Upper lobe of left lung (tissue), 6 donors: ENCODE results near the gene DSC3. TPM values are rescaled to one million over a fixed set of nuclear protein-coding genes. Genes with fewer than 3 reads are reported as not detected.
A peak's percentile ranks its signal among the peaks of the same experiment; 100 is the strongest.
"Not testable (repeated sequence)": the region's sequence is repeated elsewhere in the genome, so short reads cannot be mapped to it uniquely, and the experiment has no call there.

ENCODE experiments used
- ATAC-seq, 2 donors: fragments of 200-7000 bp; cut with Tn5 transposase; one replicate each; pipeline ENCODE4 v1.9.1; 2022; ENCODE audit warnings: mild to moderate bottlenecking in 2 of 2, moderate library complexity in 2 of 2; ENCODE audit not compliant: low FRiP score in 2 of 2
- DNase-seq, 2 donors: peaks; one replicate each; pipeline ENCODE4 v3.0.0-alpha.2; 2019 to 2020
- H3K27ac ChIP-seq, 4 donors: fragments of 200-600 bp; sonication (generic); one replicate each; pipeline ENCODE4 v1.5.1; 2016 to 2019
- H3K27me3 ChIP-seq, 4 donors: fragments of 200-600 bp; sonication (generic); one replicate each; pipeline ENCODE4 v1.5.1; 2017 to 2019
- H3K36me3 ChIP-seq, 4 donors: fragments of 200-600 bp; sonication (generic); one replicate each; pipeline ENCODE4 v1.5.1; 2016 to 2019
- H3K4me1 ChIP-seq, 4 donors: fragments of 200-600 bp; sonication (generic); one replicate each; pipeline ENCODE4 v1.5.1; 2018 to 2019
- H3K4me3 ChIP-seq, 4 donors: fragments of 200-600 bp; sonication (generic); one replicate each; pipeline ENCODE4 v1.5.1; 2017 to 2019; ENCODE audit warnings: mild to moderate bottlenecking in 2 of 4, moderate library complexity in 1 of 4
- H3K9me3 ChIP-seq, 4 donors: fragments of 200-600 bp; sonication (generic); one replicate each; pipeline ENCODE4 v1.5.1; 2018 to 2019
- CTCF ChIP-seq, 6 experiments: fragments of 450-650 bp in 4 of 6; fragments of 200-600 bp in 2 of 6; sonication (generic) in 2 of 6; IDR thresholded peaks; one replicate each; pipeline ENCODE4 v1.5.1; 2016 to 2019; ENCODE audit warnings: antibody characterized with exemption in 6 of 6
- EP300 ChIP-seq, 4 donors: sonication (generic); formaldehyde crosslinking; IDR thresholded peaks; one replicate each; pipeline ENCODE4 v1.5.1; 2017; ENCODE audit warnings: antibody characterized with exemption in 4 of 4, control low read depth in 2 of 4
- POLR2A ChIP-seq, 4 donors: fragments of 450-650 bp; IDR thresholded peaks; one replicate each; pipeline ENCODE4 v1.5.1; 2016 to 2017; ENCODE audit warnings: antibody characterized with exemption in 4 of 4, mild to moderate bottlenecking in 2 of 4
- POLR2AphosphoS5 ChIP-seq, 2 donors: sonication (generic); formaldehyde crosslinking; IDR thresholded peaks; one replicate each; pipeline ENCODE4 v1.5.1; 2017; ENCODE audit warnings: antibody characterized with exemption in 2 of 2
- WGBS, 2 donors: methylation state at CpG; one replicate each; pipeline ENCODE4 v1.1.5; 2017 to 2018; 5-methylcytosine and 5-hydroxymethylcytosine counted together
- total RNA-seq, 6 donors: library from RNA; depleted of rRNA in 4 of 6; stranded (reverse); fragments of >200 nt in 4 of 6; gene quantifications; one replicate each; pipeline versions ENCODE4 v1.1.0 to v1.2.1, GENCODE V29; 2016 to 2021
- donor health status: DM: no; HTN: no; CAD: no; lungs with moderate emphysema.
- donor health status: DM: no; HTN: yes; CAD: no; lungs with severe emphysema.

The DSC3 gene
- total RNA-seq, 6 donors from 2014 or later = under 0.01 to 0.98 (median 0.30) TPM; not detected in 1

- H3K27me3 ChIP-seq = no peaks in the 10 kb centered on the region
- TF ChIP-seq POLR2A (IDR thresholded peaks at IDR 0.05) (no peak), POLR2AphosphoS5 (IDR thresholded peaks at IDR 0.05) (no peak), CTCF (IDR thresholded peaks at IDR 0.05) (no peak), EP300 (IDR thresholded peaks at IDR 0.05) (no peak)
- H3K4me1 ChIP-seq = no peaks in the 10 kb centered on the region
- no peak overlapping the region for H3K4me3 ChIP-seq
- H3K36me3 ChIP-seq = no peaks in the 10 kb centered on the region
- 71 to 74% methylated on average over 11 of the region's 11 CpGs for WGBS, 2 donors
- DNase-seq (no peak), ATAC-seq (no peak)
- H3K9me3 ChIP-seq = no peaks in the 10 kb centered on the region
- H3K27ac ChIP-seq = no peak overlapping the region
Measured at GRCh38 chr18:30982285-30982992, 60.1 kb downstream of the DSC3 start.

GRCh38 chr18:30978091-30978490, 64.5 kb downstream of the DSC3 start:
- not testable (repeated sequence) for H3K27me3 ChIP-seq, H3K4me1 ChIP-seq, DNase-seq, H3K4me3 ChIP-seq, ATAC-seq, H3K27ac ChIP-seq, H3K9me3 ChIP-seq, H3K36me3 ChIP-seq
- 81 to 89% methylated on average over 4 of the region's 4 CpGs for WGBS, 2 donors

GRCh38 chr18:30971338-30971956, 71.1 kb downstream of the DSC3 start:
- Histone ChIP-seq H3K9me3 (no peaks in the 10 kb centered on the region), H3K36me3 (no peaks in the 10 kb centered on the region), H3K4me3 (no peak overlapping the region), H3K4me1 (no peaks in the 10 kb centered on the region), H3K27ac (no peak overlapping the region), H3K27me3 (no peaks in the 10 kb centered on the region)
- WGBS, 2 donors = 3 to 6% methylated on average over 1 of the region's 1 CpG
- ATAC-seq = peak in 1 of 2 donors; percentile 65
- TF ChIP-seq POLR2A (IDR thresholded peaks at IDR 0.05) = no peak
- no peak for TF ChIP-seq POLR2AphosphoS5 (IDR thresholded peaks at IDR 0.05)
- TF ChIP-seq EP300 (IDR thresholded peaks at IDR 0.05) = no peak
- peak in 5 of 6 experiments; percentile 36 to 52 (median 37) for TF ChIP-seq CTCF (IDR thresholded peaks at IDR 0.05)
- DNase-seq = no peak

- ATAC-seq (no peak), DNase-seq (no peak)
- H3K4me3 ChIP-seq = no peak overlapping the region
- H3K36me3 ChIP-seq = no peaks in the 10 kb centered on the region
- no peaks in the 10 kb centered on the region for H3K27me3 ChIP-seq
- H3K4me1 ChIP-seq = no peaks in the 10 kb centered on the region
- H3K9me3 ChIP-seq = no peaks in the 10 kb centered on the region
- TF ChIP-seq POLR2AphosphoS5 (IDR thresholded peaks at IDR 0.05) (no peak), CTCF (IDR thresholded peaks at IDR 0.05) (peak in 4 of 6 experiments; percentile 10 to 49 (median 38)), POLR2A (IDR thresholded peaks at IDR 0.05) (no peak), EP300 (IDR thresholded peaks at IDR 0.05) (no peak)
- WGBS, 2 donors = 40 to 42% methylated on average over 7 of the region's 7 CpGs
- no peak overlapping the region for H3K27ac ChIP-seq
Measured at GRCh38 chr18:30970196-30970816, 72.2 kb downstream of the DSC3 start.

- WGBS, 2 donors = 80 to 83% methylated on average over 4 of the region's 4 CpGs
- H3K9me3 ChIP-seq = no peaks in the 10 kb centered on the region
- no peak for ATAC-seq
- no peaks in the 10 kb centered on the region for H3K4me1 ChIP-seq
- H3K4me3 ChIP-seq = no peak overlapping the region
- H3K27ac ChIP-seq = no peak overlapping the region
- H3K36me3 ChIP-seq = no peaks in the 10 kb centered on the region
- no peak for DNase-seq
- H3K27me3 ChIP-seq = no peaks in the 10 kb centered on the region
- TF ChIP-seq POLR2AphosphoS5 (IDR thresholded peaks at IDR 0.05) (no peak), EP300 (IDR thresholded peaks at IDR 0.05) (no peak), CTCF (IDR thresholded peaks at IDR 0.05) (no peak), POLR2A (IDR thresholded peaks at IDR 0.05) (no peak)
Measured at GRCh38 chr18:30969670-30970170, 72.8 kb downstream of the DSC3 start.
